MCF 10A (cell line): ENCODE measurements around the gene ACTR6. TPM values are rescaled to one million over a fixed set of nuclear protein-coding genes. Genes with fewer than 3 reads are reported as not detected.

ENCODE experiments used
- BruUV-seq: library from RNA; stranded (reverse); fragments of 400-500 nt; replicated peaks from 2 replicates; lab custom pipeline; 2021; lab: Mats Ljungman, UMichigan
- CTCF ChIA-PET: fragments of 300-600 bp; sonication (Branson Sonifier 250); formaldehyde crosslinking; extraction: SDS; loops from one replicate; lab custom pipeline; 2021; ENCODE audit warnings: antibody characterized with exemption, inconsistent platforms; lab: Yijun Ruan, JAX
- POLR2A ChIA-PET: fragments of 300-600, 350-650 bp; sonication (Branson Sonifier 250); formaldehyde crosslinking; extraction: SDS; loops from one replicate; lab custom pipeline; 2020; ENCODE audit warnings: antibody characterized with exemption, inconsistent platforms; lab: Yijun Ruan, JAX
- DNase-seq: peaks from one replicate; pipeline ENCODE4 v3.0.0-alpha.2; 2018; ENCODE audit not compliant: unreplicated experiment
- H3K27ac Mint-ChIP-seq: one replicate; pipeline ENCODE4 v1.8.0; 2022; ENCODE audit warnings: mild to moderate bottlenecking, low read depth, mixed read lengths; ENCODE audit not compliant: unreplicated experiment
- H3K27me3 Mint-ChIP-seq: one replicate; pipeline ENCODE4 v1.8.0; 2022; ENCODE audit warnings: mixed read lengths; ENCODE audit not compliant: insufficient read depth, unreplicated experiment
- H3K36me3 Mint-ChIP-seq: one replicate; pipeline ENCODE4 v1.8.0; 2022; ENCODE audit warnings: mild to moderate bottlenecking, moderate library complexity, mixed read lengths; ENCODE audit not compliant: insufficient read depth, unreplicated experiment
- H3K4me1 Mint-ChIP-seq: one replicate; pipeline ENCODE4 v1.8.0; 2022; ENCODE audit warnings: mixed read lengths; ENCODE audit not compliant: insufficient read depth, unreplicated experiment
- H3K4me3 Mint-ChIP-seq: one replicate; pipeline ENCODE4 v1.8.0; 2022; ENCODE audit warnings: mild to moderate bottlenecking, moderate library complexity, mixed read lengths; ENCODE audit not compliant: unreplicated experiment
- H3K9me3 Mint-ChIP-seq: one replicate; pipeline ENCODE4 v1.8.0; 2022; ENCODE audit warnings: mixed read lengths; ENCODE audit not compliant: unreplicated experiment
- CTCF ChIP-seq: fragments of 200-600 bp; IDR thresholded peaks from one replicate; pipeline ENCODE4 v1.8.0; 2022; ENCODE audit warnings: antibody characterized with exemption, mild to moderate bottlenecking; ENCODE audit not compliant: unreplicated experiment
- intact Hi-C: fragments of 100-400 bp; cut with micrococcal nuclease; formaldehyde crosslinking; loops from 2 replicates; pipeline ENCODE4 v1.14.1; 2022
- total RNA-seq: library from RNA; stranded (reverse); gene quantifications from 2 replicates; pipeline ENCODE4 v1.2.3, GENCODE V29; 2022

ACTR6 gene
- total RNA-seq, 1 experiment from 2014 or later = 26.4 TPM

DNA sequence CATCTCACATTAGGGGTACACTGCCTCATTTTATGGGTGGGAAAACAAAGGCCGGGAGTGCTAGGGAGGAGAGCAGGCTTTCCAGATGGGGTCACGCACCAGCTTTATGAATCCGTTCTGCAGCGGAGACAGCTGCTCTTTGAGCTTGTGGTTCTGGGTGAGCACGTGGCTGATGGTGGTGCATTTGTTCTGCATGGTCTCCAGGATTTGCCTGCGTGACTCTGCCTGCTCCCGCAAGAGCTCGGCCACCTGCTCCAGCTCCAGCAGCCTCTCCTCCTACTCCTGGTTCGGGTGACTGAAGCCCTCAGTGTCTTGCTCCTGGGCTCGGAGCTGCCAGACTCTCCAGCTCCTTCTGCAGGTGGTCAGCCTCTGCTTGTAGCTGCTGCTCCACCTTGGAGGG lies 34.4 kb upstream of the ACTR6 start:
- no peak overlapping the region for H3K4me3 Mint-ChIP-seq
- POLR2A ChIA-PET = interaction anchor here (1.2 kb wide), 1 partner anchor 8 kb away, joined by 3 read pairs; no protein-coding TSS in a partner anchor
- H3K27ac Mint-ChIP-seq = no peak overlapping the region
- intact Hi-C loops = no loop called here
- no peaks in the 10 kb centered on the region for H3K27me3 Mint-ChIP-seq
- no peak for TF ChIP-seq CTCF
- CTCF ChIA-PET = interaction anchor here (0.7 to 1.2 kb wide), 3 partner anchors 12 to 354 kb away, joined by 3 to 6 read pairs (median 3); no protein-coding TSS in a partner anchor
- DNase-seq = no peak
- no peaks in the 10 kb centered on the region for H3K36me3 Mint-ChIP-seq
- no peaks in the 10 kb centered on the region for H3K9me3 Mint-ChIP-seq
- no TSS peak for BruUV-seq
- no peaks in the 10 kb centered on the region for H3K4me1 Mint-ChIP-seq

- Mint-ChIP-seq H3K4me3 (no peak overlapping the region), H3K27ac (no peak overlapping the region), H3K4me1 (no peaks in the 10 kb centered on the region), H3K9me3 (no peaks in the 10 kb centered on the region), H3K36me3 (no peaks in the 10 kb centered on the region), H3K27me3 (no peaks in the 10 kb centered on the region)
- peak; percentile 28 for DNase-seq
- intact Hi-C loops = no loop called here
- CTCF ChIA-PET = interaction anchor here (0.6 kb wide), 1 partner anchor 107 kb away, joined by 3 read pairs; no protein-coding TSS in a partner anchor
- BruUV-seq = no TSS peak
- POLR2A ChIA-PET = no interaction called here
- TF ChIP-seq CTCF = no peak
These were observed 32.1 kb upstream of the ACTR6 start for GRCh38 chr12:100168562-100168961.

- POLR2A ChIA-PET = no interaction called here
- DNase-seq = no peak
- no peak overlapping the region for H3K4me3 Mint-ChIP-seq
- BruUV-seq = no TSS peak
- intact Hi-C loops = no loop called here
- H3K27me3 Mint-ChIP-seq = no peaks in the 10 kb centered on the region
- CTCF ChIA-PET = interaction anchor here (0.5 to 1.1 kb wide), 2 partner anchors 11 to 312 kb away, joined by 3 read pairs; no protein-coding TSS in a partner anchor
- no peaks in the 10 kb centered on the region for H3K4me1 Mint-ChIP-seq
- no peak for TF ChIP-seq CTCF
- H3K27ac Mint-ChIP-seq = no peak overlapping the region
- no peaks in the 10 kb centered on the region for H3K9me3 Mint-ChIP-seq
- no peaks in the 10 kb centered on the region for H3K36me3 Mint-ChIP-seq
These were observed 31.3 kb upstream of the ACTR6 start for GRCh38 chr12:100169345-100169744.

DNA sequence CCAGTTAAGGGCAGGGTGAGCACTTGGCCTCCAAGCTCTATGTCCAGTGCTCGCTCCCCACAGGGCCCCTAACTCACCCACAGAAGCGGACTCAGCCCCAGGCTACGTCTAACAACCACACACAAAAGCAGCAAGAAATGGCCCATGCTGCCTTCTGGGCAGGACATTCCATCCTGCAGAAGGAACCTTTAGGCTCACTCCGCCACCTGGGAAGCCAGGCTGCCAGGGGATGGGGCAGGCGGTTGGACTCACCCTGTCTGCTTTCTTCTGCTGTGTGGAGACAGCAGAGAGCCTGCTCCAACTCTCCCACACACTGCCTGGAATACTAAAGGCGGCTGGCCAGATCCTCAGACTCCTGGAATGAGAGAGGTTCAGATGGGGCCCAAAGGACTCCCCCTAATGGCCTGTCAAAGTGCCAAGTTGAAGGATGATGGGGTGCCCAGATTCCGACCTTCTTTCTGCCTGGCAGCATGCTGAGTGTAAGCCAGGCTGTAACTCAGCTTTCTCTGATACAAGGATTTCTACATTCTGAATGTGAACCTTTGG lies 30.2 kb upstream of the ACTR6 start:
- no peaks in the 10 kb centered on the region for H3K4me1 Mint-ChIP-seq
- CTCF ChIA-PET = interaction anchor here (0.7 kb wide), 2 partner anchors 16 to 51 kb away, joined by 3 read pairs; no protein-coding TSS in a partner anchor
- H3K36me3 Mint-ChIP-seq = no peaks in the 10 kb centered on the region
- no peaks in the 10 kb centered on the region for H3K9me3 Mint-ChIP-seq
- H3K4me3 Mint-ChIP-seq = no peak overlapping the region
- no peak for TF ChIP-seq CTCF
- POLR2A ChIA-PET = no interaction called here
- DNase-seq = no peak
- no peaks in the 10 kb centered on the region for H3K27me3 Mint-ChIP-seq
- intact Hi-C loops = no loop called here
- H3K27ac Mint-ChIP-seq = no peak overlapping the region
- BruUV-seq = no TSS peak
